ENCODE data around the gene MCFD2. TPM values are rescaled to one million over a fixed set of nuclear protein-coding genes. Genes with fewer than 3 reads are reported as not detected.

Gene MCFD2
- total RNA-seq, 4 donors from 2014 or later, result 49.2 to 111 (median 56.0) TPM

GRCh38 chr2:46936566-46936965, 21.0 kb upstream of the MCFD2 start:
- Histone ChIP-seq H3K27ac (no peak overlapping the region), H3K4me1 (peaks cover 0 to 10% (median 10%) of the 10 kb centered on the region in 4 donors), H3K9me3 (no peaks in the 10 kb centered on the region), H3K36me3 (no peaks in the 10 kb centered on the region), H3K4me3 (no peak overlapping the region), H3K27me3 (no peaks in the 10 kb centered on the region)
- 92 to 95% methylated on average over 5 of the region's 5 CpGs for WGBS, 2 donors
- no peak for DNase-seq (ENCODE audit: low spot score in 2 of 2)
- TF ChIP-seq POLR2A (IDR thresholded peaks at IDR 0.05), result no peak
- TF ChIP-seq EP300 (IDR thresholded peaks at IDR 0.05), result no peak
- TF ChIP-seq, protein P1, sequence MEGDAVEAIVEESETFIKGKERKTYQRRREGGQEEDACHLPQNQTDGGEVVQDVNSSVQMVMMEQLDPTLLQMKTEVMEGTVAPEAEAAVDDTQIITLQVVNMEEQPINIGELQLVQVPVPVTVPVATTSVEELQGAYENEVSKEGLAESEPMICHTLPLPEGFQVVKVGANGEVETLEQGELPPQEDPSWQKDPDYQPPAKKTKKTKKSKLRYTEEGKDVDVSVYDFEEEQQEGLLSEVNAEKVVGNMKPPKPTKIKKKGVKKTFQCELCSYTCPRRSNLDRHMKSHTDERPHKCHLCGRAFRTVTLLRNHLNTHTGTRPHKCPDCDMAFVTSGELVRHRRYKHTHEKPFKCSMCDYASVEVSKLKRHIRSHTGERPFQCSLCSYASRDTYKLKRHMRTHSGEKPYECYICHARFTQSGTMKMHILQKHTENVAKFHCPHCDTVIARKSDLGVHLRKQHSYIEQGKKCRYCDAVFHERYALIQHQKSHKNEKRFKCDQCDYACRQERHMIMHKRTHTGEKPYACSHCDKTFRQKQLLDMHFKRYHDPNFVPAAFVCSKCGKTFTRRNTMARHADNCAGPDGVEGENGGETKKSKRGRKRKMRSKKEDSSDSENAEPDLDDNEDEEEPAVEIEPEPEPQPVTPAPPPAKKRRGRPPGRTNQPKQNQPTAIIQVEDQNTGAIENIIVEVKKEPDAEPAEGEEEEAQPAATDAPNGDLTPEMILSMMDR (IDR thresholded peaks at IDR 0.05), result no peak

- TF ChIP-seq EP300 (IDR thresholded peaks at IDR 0.05) (no peak), POLR2A (IDR thresholded peaks at IDR 0.05) (no peak)
- TF ChIP-seq, protein P1 (IDR thresholded peaks at IDR 0.05), result no peak
- H3K27ac ChIP-seq, result no peak overlapping the region
- no peaks in the 10 kb centered on the region for H3K36me3 ChIP-seq
- H3K4me3 ChIP-seq, result no peak overlapping the region
- no peaks in the 10 kb centered on the region for H3K9me3 ChIP-seq
- no peak for DNase-seq (ENCODE audit: low spot score in 2 of 2)
- 94% methylated on average over 5 of the region's 5 CpGs for WGBS, 2 donors
- H3K4me1 ChIP-seq, result peaks cover 0 to 8% (median 5%) of the 10 kb centered on the region in 4 donors
- no peaks in the 10 kb centered on the region for H3K27me3 ChIP-seq
These were observed 19.5 kb upstream of the MCFD2 start for GRCh38 chr2:46935071-46935470.

DNA sequence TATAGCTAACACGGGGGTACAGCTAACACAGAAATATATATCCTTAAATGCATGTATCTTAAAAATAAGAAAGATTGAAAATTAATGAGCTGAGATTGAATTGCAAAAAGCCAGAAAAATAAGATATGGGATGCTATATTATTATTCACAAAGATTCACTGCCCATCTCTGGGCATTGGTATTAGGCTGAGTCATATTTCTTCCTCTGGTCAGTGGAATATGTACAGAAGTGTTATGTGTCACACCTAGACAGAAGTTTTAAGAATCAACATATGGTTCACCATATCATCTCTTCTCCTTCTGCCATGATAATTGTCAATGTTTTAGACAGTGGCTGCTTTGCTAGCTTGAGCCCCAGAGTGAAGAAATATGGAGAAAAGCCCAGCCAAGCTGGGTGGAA, 14.0 kb upstream of the MCFD2 start:
- Histone ChIP-seq H3K36me3 (no peaks in the 10 kb centered on the region), H3K4me1 (no peaks in the 10 kb centered on the region), H3K9me3 (peaks cover 0 to 17% (median 0%) of the 10 kb centered on the region in 4 donors), H3K27me3 (no peaks in the 10 kb centered on the region), H3K4me3 (no peak overlapping the region), H3K27ac (no peak overlapping the region)
- TF ChIP-seq EP300 (IDR thresholded peaks at IDR 0.05) (no peak), POLR2A (IDR thresholded peaks at IDR 0.05) (no peak)
- TF ChIP-seq, protein P1 (IDR thresholded peaks at IDR 0.05), result no peak
- DNase-seq (ENCODE audit: low spot score in 2 of 2), result no peak
- WGBS, 2 donors, result 93 to 97% methylated on average over 1 of the region's 1 CpG

- DNase-seq (ENCODE audit: low spot score in 2 of 2), result no peak
- Histone ChIP-seq H3K27me3 (no peaks in the 10 kb centered on the region), H3K4me3 (no peak overlapping the region), H3K9me3 (peaks cover 0 to 17% (median 0%) of the 10 kb centered on the region in 4 donors), H3K27ac (no peak overlapping the region), H3K4me1 (no peaks in the 10 kb centered on the region), H3K36me3 (no peaks in the 10 kb centered on the region)
- no peak for TF ChIP-seq POLR2A (IDR thresholded peaks at IDR 0.05)
- TF ChIP-seq, protein P1 (IDR thresholded peaks at IDR 0.05), result no peak
- no peak for TF ChIP-seq EP300 (IDR thresholded peaks at IDR 0.05)
- WGBS, 2 donors, result 94 to 96% methylated on average over 2 of the region's 2 CpGs
These were observed 11.3 kb upstream of the MCFD2 start for GRCh38 chr2:46926863-46927262.

- H3K27ac ChIP-seq, result no peak overlapping the region
- H3K4me1 ChIP-seq, result no peaks in the 10 kb centered on the region
- H3K9me3 ChIP-seq, result peaks cover 0 to 17% (median 0%) of the 10 kb centered on the region in 4 donors
- no peaks in the 10 kb centered on the region for H3K27me3 ChIP-seq
- H3K4me3 ChIP-seq, result no peak overlapping the region
- no peaks in the 10 kb centered on the region for H3K36me3 ChIP-seq
- 76 to 83% methylated on average over 6 of the region's 6 CpGs for WGBS, 2 donors
- no peak for DNase-seq (ENCODE audit: low spot score in 2 of 2)
- TF ChIP-seq POLR2A (IDR thresholded peaks at IDR 0.05), result no peak
- no peak for TF ChIP-seq EP300 (IDR thresholded peaks at IDR 0.05)
- TF ChIP-seq, protein P1 (IDR thresholded peaks at IDR 0.05), result no peak
These were observed 10.1 kb upstream of the MCFD2 start for GRCh38 chr2:46925474-46926351.
